Measurements from ENCODE around the gene PDE3A. TPM values are rescaled to one million over a fixed set of nuclear protein-coding genes. Genes with fewer than 3 reads are reported as not detected.

Gene PDE3A
- total and polyA plus RNA-seq, 2 experiments from 2014 or later, result 11.1 to 61.6 TPM

DNA sequence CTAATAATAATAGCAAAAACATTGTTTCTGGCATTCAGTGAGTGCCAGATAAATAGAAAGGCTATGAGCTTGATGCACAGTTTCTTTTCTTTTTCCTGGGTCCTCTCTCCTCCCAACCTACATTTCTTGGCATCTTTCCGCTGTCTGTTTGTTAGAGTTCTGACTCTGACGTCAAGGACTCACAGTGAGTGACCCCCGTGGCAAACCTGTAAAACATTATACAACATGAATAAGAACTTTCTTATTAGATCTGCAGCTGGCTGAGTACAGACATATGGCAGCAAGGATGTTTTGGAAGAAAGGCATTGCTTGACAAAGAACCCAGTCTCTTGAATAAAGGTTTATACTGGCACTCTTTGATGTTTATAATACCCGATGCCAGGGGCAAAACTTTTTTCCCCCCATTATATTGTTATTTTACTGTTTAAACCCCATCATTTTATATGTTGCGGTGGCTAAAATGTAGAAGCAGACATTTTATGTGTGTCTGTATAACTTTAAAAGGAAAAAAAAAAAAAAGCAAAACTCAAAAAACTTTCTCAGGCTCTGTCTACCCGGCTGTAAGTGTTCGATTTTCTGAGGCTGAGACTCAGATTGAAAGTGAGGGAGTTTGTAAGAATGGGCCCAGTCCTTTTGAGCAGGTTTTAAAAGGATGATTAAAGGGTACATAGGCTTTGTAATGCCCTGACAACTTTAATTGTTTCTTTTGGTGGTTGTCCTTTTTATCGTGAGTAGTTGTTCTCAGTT is 159.3 kb downstream of the PDE3A start:
- H3K9me2 ChIP-seq (replicated peaks; ENCODE audit: insufficient read depth), result no peaks in the 10 kb centered on the region
- no peaks in the 10 kb centered on the region for H4K20me1 ChIP-seq (ENCODE audit: insufficient read depth, poor library complexity, severe bottlenecking)
- H3K4me3 ChIP-seq, result no peak overlapping the region
- peak overlapping the region; percentile 69 for H3K27ac ChIP-seq
- TF ChIP-seq EZH2phosphoT487 (IDR thresholded peaks at IDR 0.05; ENCODE audit: low read depth, severe bottlenecking, unreplicated experiment) (no peak), EZH2 (IDR thresholded peaks at IDR 0.05; ENCODE audit: borderline replicate concordance) (no peak), CTCF (IDR thresholded peaks at IDR 0.05; ENCODE audit: poor library complexity) (no peak)
- H3K9me3 ChIP-seq (ENCODE audit: low read depth), result no peaks in the 10 kb centered on the region
- H3K27me3 ChIP-seq, result no peaks in the 10 kb centered on the region
- no peak overlapping the region for H2AFZ ChIP-seq
- H3K4me1 ChIP-seq (ENCODE audit: insufficient read depth), result no peaks in the 10 kb centered on the region
- H3K79me2 ChIP-seq, result peaks cover 23% of the 10 kb centered on the region
- peak overlapping the region; percentile 60 for H3K4me2 ChIP-seq
- WGBS (ENCODE audit: low lambda C conversion rate, missing lambda C conversion rate), result 48% methylated on average over 8 of the region's 8 CpGs
- DNase-seq (ENCODE audit: low spot score), result peak; percentile 48
- no peaks in the 10 kb centered on the region for H3K36me3 ChIP-seq (replicated peaks; ENCODE audit: insufficient read depth, low read depth)

DNA sequence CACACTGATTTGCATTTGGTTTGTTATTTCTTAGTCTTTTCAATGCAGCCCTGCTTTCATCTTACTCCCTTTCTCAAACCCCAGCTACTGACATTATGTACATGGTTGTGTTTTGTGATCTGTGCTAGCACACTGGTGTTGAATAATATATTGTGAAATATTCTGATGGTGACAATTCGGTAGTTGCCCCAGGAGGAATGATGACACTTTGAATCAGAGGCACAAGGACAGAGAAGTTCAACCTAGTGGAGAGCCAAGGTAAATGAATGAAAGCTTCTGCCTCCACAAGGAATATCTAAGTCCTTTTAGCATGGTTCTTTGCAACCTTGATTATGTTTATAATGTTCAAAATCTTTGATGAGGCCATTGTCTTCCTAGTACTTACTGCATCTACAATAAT is 159.9 kb downstream of the PDE3A start:
- H3K79me2 ChIP-seq, result peaks cover 22% of the 10 kb centered on the region
- no peak overlapping the region for H3K4me3 ChIP-seq
- DNase-seq (ENCODE audit: low spot score), result no peak
- H4K20me1 ChIP-seq (ENCODE audit: insufficient read depth, poor library complexity, severe bottlenecking), result no peaks in the 10 kb centered on the region
- H3K4me2 ChIP-seq, result peak overlapping the region; percentile 20
- H3K36me3 ChIP-seq (replicated peaks; ENCODE audit: insufficient read depth, low read depth), result no peaks in the 10 kb centered on the region
- no peaks in the 10 kb centered on the region for H3K4me1 ChIP-seq (ENCODE audit: insufficient read depth)
- H2AFZ ChIP-seq, result no peak overlapping the region
- H3K9me3 ChIP-seq (ENCODE audit: low read depth), result no peaks in the 10 kb centered on the region
- peak overlapping the region; percentile 51 for H3K27ac ChIP-seq
- H3K27me3 ChIP-seq, result no peaks in the 10 kb centered on the region
- no peaks in the 10 kb centered on the region for H3K9me2 ChIP-seq (replicated peaks; ENCODE audit: insufficient read depth)
- TF ChIP-seq EZH2phosphoT487 (IDR thresholded peaks at IDR 0.05; ENCODE audit: low read depth, severe bottlenecking, unreplicated experiment) (no peak), CTCF (IDR thresholded peaks at IDR 0.05; ENCODE audit: poor library complexity) (no peak), EZH2 (IDR thresholded peaks at IDR 0.05; ENCODE audit: borderline replicate concordance) (no peak)
- 85% methylated on average over 1 of the region's 1 CpG for WGBS (ENCODE audit: low lambda C conversion rate, missing lambda C conversion rate)

DNA sequence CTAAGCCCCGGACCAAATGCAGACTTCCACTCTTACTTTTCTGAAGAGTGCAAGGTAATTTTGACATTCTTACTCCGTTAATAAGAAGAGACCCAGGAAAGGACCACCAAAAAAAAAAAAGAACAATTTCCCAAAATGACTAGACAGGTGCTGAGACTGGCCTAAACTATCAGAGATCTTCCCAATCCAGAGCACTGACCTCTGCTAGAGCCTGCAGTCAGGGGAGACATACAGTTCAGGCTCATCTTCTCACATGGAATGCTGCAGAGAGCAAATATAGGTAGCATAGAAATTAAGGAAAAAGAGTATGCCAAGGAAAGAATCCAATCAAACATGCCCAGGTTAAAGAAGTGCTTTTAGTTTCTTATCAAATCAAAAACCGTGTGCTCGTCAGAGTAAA is 177.9 kb downstream of the PDE3A start:
- H3K36me3 ChIP-seq (replicated peaks; ENCODE audit: insufficient read depth, low read depth), result no peaks in the 10 kb centered on the region
- H2AFZ ChIP-seq, result no peak overlapping the region
- no peak for TF ChIP-seq CTCF (IDR thresholded peaks at IDR 0.05; ENCODE audit: poor library complexity)
- TF ChIP-seq EZH2 (IDR thresholded peaks at IDR 0.05; ENCODE audit: borderline replicate concordance), result no peak
- no peak for TF ChIP-seq EZH2phosphoT487 (IDR thresholded peaks at IDR 0.05; ENCODE audit: low read depth, severe bottlenecking, unreplicated experiment)
- 61% methylated on average over 4 of the region's 4 CpGs for WGBS (ENCODE audit: low lambda C conversion rate, missing lambda C conversion rate)
- H3K27me3 ChIP-seq, result no peaks in the 10 kb centered on the region
- H4K20me1 ChIP-seq (ENCODE audit: insufficient read depth, poor library complexity, severe bottlenecking), result no peaks in the 10 kb centered on the region
- H3K27ac ChIP-seq, result no peak overlapping the region
- H3K4me2 ChIP-seq, result no peak overlapping the region
- peaks cover 6% of the 10 kb centered on the region for H3K4me1 ChIP-seq (ENCODE audit: insufficient read depth)
- H3K79me2 ChIP-seq, result peaks cover 16% of the 10 kb centered on the region
- H3K9me2 ChIP-seq (replicated peaks; ENCODE audit: insufficient read depth), result no peaks in the 10 kb centered on the region
- DNase-seq (ENCODE audit: low spot score), result no peak
- no peaks in the 10 kb centered on the region for H3K9me3 ChIP-seq (ENCODE audit: low read depth)
- no peak overlapping the region for H3K4me3 ChIP-seq

Data from hepatocyte (in vitro differentiated cells).